ENCODE results near the gene IER5L.
A peak's percentile ranks its signal among the peaks of the same experiment; 100 is the strongest.
"Not testable (repeated sequence)": the region's sequence is repeated elsewhere in the genome, so short reads cannot be mapped to it uniquely, and the experiment has no call there.

IER5L gene

GRCh38 chr9:129138144-129138462, 40.0 kb downstream of the IER5L start:
- DNase-seq: no peak

- no peak for DNase-seq
These were observed 40.5 kb downstream of the IER5L start for GRCh38 chr9:129137292-129138143.

- no peak for DNase-seq
These were observed 41.5 kb downstream of the IER5L start for GRCh38 chr9:129136446-129137035.

GRCh38 chr9:129135476-129135875, 42.6 kb downstream of the IER5L start:
- DNase-seq: no peak

GRCh38 chr9:129133082-129133481, 45.0 kb downstream of the IER5L start:
- no peak for DNase-seq

- peak; percentile 36 to 50 for DNase-seq
These were observed 46.5 kb downstream of the IER5L start for GRCh38 chr9:129131300-129132145.

- DNase-seq: no peak
These were observed 47.3 kb downstream of the IER5L start for GRCh38 chr9:129130791-129131190.

- not testable (repeated sequence) for DNase-seq
These were observed 47.8 kb downstream of the IER5L start for GRCh38 chr9:129130271-129130670.

GRCh38 chr9:129128689-129129088, 49.4 kb downstream of the IER5L start:
- no peak for DNase-seq

- no peak for DNase-seq
These were observed 51.1 kb downstream of the IER5L start for GRCh38 chr9:129126749-129127618.

Data from NCI-H1930 (cell line).